HG03095 (cell line): ENCODE measurements around the gene DHX8.
"Not testable (repeated sequence)": the region's sequence is repeated elsewhere in the genome, so short reads cannot be mapped to it uniquely, and the experiment has no call there.

Experiments used
- ATAC-seq: cut with Tn5 transposase; IDR thresholded peaks from one replicate; pipeline ENCODE4 v1.9.1; 2021; ENCODE audit warnings: moderate library complexity; ENCODE audit not compliant: unreplicated experiment

Gene DHX8

DNA sequence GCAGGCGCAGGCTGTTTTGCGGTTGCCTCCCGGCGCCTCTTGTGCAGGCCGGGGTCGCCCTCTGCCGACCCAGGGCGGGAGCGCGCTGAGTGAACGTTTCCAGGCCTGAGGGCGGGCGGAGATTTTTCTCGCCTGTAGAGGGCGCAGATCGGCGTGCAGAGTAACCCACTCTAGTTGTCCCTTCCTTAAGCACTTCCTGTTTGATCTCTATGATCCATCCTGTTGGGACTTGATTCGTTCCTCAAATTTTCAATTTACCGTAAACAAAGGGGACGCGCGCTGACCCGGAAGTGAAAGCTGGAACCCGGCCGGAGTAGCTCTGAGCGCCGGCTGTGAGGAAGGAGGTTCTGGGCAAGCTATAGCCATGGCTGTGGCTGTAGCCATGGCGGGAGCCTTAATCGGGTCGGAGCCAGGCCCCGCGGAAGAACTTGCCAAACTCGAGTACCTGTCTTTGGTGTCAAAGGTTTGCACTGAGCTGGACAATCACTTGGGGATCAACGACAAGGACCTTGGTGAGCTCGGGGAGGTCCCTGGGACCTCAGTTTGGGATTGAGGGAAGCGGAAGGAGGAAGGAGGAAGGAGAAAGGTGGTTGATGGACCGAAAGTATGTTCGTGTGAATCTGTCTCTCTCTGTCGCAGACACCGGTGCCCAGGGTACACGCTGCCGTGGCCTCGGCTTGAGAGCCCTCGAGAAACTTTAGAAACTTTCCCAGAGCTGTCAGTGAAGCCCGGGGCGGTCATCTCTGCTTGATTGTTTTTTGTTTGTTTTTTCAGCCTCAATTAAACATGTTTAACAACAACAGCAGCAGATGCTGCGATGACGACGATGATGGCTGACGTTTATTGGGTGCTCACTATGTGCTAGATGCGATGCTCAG, at the start of gene DHX8:
Gene DHX8, plus strand, starts transcription at position 302 of the 878 bp plus-strand sequence. Its CDS starts 63 bp downstream, at position 365.
- ATAC-seq: peak; percentile 83

DNA sequence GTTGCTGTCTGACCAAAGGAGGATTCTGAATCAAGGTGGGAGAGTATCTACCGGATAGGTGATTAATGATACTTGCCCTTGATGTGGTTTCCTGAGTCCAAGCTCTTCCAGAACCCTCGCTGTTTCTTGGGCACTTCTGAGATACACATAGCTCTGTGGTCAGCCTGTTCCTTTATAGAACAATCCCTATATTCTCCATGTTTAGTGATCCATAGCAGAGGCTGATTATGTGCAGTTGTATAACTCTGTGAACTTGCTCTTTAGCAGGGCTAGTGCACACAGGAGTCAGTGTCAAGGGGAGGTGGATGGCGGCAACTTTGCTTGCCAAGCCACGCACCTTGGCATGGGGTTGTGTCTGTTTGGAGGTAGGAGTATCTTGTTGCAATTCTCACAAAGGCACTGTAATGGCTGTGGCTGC, 48.9 kb upstream of the DHX8 start:
- no peak for ATAC-seq

DNA sequence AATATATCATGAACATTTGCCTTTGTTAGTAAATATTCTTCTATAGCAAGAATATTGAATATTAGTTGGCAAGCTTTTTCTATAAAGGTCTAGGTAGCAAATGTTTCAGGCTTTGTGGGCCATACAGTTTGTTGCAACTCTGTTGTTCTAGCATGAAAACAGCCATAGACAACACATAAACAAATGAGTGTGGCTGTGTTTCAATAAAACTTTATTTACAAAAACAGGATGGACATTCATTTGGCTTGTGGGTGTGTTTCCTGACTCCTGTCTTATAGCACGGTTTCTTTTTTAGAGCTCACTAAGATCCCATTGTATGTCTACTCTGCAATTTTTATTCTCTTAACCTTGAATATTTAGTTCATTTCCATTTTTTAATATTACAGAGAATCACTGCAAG, 46.0 kb upstream of the DHX8 start:
- no peak for ATAC-seq

DNA sequence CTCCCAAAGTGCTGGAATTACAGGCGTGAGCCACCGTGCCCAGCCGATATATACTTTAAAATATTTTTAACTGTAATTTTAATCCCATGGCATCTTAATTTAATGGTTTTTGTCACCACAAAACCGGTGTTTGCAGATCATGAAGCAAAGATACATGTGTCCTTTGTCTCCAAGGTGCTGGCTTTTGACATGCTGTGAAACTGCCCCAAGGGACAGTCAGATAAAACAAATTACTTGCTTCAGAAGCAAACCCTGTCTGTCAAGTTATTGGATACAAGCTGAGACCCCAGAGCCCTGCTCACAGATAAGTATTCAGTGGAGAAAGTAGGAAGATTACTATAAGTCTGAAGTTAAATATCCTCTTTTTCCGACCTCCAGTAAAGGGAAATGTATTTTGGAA, 45.1 kb upstream of the DHX8 start:
- no peak for ATAC-seq

DNA sequence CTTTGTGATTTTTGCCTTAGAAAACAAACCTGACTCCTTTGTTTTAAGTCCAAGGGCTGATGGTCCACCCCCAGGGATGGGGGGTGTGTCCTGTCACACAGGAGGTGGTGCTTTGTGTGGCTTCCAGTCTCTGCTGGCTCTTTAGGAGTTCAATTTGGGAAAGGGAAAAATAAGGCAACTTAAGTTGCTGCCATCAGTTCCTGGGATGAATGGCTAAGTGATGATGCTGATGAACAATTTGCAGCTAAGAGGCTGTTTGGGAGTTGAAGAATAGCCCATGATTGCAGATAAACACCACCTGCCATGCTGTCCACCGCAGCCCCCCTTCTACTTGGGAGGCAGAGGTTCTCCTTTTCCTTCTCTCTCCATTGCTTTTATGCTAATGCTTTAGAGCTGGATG, 44.7 kb upstream of the DHX8 start:
- no peak for ATAC-seq

DNA sequence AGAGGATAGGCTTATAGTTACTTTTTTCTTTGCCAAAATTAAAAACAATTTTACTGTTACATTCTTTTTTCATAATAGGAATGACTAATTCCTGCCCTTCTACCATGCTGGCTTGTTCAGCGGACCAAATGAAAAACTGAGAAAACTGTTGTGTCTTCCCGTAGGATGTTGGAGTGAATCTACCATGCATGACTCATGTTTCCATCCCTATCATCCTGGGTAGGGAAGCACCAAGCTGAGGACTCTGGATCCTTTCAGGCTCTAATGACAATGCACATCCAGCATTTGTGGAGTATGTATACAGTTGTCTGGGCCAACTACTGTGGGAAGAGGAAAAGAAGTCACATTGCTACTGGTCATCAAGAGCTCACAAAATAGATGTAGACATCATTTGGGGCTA, 41.1 kb upstream of the DHX8 start:
- ATAC-seq: no peak

DNA sequence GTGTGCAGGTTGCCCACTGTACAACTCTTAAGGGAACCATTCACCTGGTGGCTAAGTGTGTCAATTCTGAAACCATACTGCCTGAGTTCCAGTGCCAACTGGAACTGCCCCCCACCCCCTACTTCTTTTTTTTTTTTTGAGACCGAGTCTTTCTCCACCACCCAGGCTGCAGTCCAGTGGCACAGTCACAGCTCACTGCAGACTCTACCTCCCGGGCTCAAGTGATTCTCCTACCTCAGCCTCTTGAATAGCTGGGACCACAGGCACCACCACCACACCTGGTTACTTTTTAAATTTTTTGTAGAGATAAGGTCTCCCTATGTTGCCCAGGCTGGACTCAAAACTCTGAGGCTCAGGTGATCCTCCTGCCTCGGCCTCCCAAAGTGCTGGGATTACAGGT, 40.4 kb upstream of the DHX8 start:
- ATAC-seq: no peak

DNA sequence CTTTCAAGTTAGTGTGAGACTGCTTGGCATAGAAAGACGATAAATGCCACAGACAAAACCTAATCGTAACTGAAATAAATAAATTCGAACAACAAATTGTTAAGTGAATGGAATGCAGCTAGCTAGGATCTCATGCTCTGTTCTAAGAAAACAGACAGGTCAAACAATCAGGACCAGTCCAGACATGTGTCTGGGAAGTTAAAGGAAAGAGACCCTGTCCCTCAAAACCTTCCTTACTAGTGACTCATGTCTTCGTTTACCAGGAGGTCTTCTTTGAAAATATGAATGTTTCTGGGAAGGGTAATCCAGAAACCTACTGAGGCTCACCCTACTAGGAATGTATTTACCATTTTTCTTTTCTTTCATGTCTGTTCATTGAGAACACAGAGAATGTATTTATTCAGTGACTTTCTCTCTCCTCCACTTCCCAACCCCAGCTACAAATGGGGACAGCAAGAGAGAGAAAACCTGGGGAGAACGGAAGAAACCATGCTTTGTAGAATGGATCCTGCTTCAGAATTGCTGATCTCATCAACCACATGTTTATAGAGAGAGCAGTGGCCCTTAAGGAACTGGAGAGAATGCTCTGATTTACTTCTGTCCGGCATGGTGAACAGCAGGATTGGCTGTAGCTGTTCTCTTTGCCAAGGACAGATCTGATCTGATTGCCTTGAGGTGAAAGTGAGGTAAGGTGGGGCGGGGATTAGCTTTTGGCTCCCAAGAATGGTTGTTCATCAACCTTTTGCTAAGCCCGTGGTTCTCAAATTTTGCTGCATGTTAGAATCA, 39.4 kb upstream of the DHX8 start:
- ATAC-seq: no peak

DNA sequence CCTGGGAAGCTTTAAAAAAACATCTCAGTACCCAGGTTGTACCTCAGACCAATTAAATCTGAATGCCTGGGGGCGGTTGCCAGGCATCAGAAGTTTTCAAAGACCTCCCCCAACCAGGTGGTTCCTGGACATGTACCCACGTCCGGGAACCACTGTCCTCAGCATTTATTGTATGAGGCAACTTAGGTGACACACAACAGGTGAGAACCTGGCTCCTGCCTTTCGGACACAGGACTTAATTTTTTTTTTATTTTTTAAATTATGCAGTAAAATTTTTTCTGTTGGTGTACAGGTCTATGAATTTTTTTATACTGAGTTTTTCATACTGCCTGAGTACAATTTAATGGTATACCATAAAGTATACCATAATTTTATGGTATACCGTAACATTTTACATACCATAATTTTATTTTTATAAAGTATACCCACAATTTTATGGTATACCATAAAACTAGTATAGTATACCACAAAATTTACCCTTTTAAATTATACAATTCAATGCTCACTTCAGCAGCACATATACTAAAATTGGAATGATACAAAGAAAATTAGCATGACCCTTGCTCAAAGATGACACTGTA, 38.7 kb upstream of the DHX8 start:
- ATAC-seq: no peak

DNA sequence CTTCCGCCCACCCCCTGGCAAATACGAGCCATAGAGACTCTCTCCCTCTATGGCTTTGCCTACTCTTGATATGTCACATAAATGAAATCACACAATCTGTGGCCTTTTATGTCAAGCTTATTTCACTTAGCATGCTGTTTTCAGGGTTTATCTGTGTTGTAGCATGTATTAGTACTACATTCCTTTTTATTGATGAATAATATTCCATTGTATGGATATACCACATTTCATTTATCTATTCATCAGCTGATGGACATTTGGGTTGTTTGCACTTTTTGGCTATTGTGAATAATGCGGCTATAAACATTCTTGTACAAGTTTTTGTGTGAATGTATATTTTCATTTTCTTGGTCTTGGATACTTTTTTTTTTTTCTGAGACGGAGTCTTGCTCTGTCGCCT, 37.0 kb upstream of the DHX8 start:
- ATAC-seq: no peak

DNA sequence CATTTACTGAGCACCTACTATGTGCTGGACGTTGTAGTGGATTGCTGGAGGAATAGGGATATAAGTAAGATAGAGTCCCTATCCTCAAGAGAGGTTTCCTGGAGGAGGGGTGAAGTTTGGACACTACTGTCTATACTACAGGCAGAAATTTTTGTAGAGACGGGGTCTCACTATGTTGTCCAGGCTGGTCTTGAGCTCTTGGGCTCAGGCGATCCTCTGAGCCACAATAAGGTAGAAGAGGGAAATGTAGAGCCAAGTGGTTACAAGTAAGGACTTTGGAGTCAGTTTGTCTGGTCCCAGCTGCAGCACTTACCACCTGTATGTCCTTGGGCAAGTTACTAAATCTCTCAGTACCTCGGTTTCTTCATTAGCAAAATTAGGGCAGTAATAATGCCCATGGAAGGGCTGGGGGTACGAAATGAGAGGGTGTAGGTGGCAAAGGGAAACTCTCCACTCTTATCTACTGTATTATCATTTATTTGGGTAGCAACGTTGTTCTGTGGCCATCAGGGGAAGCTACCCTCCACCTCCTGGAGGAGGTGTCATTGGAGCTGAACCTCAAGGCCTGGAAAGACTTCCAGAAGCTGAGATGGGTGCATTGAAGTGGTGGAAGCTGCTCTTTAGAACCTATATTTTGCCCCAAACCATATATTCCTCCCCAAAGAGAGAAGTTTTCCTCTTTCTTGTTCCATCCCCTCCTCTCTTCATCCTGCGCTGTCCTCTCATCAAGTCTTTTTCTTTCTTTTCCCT, 34.9 kb upstream of the DHX8 start:
- no peak for ATAC-seq

DNA sequence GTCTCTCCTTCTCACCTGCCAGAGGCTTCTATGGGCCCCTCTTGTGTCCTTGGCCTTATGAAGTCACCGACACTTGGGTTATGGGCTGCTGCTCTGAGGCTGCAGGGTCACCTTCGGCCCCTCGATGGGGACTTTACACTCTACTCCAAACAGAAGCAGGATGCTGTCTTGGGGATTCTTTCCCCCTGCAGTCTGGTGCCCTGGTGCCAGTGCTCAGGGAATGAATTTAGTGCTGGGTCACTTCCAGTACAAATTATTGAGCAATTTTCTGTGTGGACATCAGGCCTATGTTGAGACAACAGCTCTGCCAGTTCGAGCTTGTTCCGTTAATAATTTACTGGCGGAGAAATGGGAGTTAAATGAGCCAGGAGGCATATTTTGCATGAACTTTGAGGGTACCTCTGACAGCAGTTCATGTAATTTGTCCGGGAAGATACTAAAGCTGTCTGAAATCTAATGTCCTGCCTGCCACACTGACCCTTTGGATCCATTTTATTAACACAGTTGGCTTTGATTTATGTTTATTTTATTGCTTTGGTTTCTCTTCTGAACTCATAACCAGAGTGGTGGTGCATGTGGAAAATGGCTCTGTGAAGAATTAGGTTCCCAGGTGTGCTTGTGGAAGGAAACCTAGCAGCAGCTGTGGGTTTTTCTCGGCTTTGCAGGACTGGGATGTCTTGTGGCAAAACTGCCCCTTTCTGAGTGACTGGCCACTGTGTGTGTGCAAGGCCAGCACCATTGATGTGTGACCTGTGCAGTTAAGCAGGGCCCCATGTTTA, 34.1 kb upstream of the DHX8 start:
- ATAC-seq: no peak

DNA sequence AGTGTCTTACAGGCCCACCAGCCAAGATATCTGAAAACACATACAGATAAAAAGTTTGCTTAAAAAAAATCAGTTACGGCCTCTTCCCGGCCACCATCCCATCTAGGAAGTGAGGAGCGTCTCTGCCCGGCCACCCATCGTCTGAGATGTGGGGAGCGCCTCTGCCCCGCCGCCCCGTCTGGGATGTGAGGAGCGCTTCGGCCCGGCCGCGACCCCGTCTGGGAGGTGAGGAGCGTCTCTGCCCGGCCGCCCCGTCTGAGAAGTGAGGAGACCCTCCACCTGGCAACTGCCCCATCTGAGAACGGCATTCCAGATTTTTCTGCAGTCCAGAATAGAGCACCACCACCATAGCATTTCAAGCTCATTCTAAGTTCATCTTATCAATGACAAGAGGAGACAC, 33.0 kb upstream of the DHX8 start:
- not testable (repeated sequence) for ATAC-seq

DNA sequence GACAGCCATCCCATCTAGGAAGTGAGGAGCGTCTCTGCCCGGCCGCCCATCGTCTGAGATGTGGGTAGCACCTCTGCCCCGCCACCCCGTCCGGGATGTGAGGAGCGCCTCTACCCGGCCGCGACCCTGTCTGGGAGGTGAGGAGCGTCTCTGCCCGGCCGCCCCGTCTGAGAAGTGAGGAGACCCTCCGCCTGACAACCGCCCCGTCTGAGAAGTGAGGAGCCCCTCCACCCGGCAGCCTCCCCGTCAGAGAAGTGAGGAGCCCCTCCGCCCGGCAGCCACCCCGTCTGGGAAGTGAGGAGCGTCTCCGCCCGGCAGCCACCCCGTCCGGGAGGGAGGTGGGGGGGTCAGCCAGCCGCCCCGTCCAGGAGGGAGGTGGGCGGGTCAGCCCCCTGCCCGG, 32.0 kb upstream of the DHX8 start:
- not testable (repeated sequence) for ATAC-seq

DNA sequence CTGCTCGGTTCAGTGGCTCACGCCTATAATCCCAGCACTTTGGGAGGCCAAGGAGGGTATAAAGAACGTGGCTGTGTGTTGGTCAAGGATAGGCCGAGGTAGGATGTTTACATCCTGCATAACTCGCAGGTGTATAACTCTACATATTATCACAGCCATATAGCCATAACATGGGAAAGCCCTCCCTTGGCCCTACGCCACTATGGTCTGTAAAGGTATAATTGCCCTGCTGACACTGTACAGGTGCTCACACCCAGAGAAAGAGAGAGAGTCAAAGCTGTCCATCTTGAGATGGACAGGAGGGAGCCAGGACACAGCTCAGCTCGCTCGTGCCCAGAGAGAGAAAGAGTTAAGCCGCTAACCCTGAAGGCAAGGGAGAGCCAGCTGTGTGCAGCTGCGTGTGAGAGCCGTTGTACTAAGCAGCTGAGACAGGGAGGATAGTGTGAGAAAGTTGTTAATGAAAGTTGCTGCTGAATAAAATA, 30.4 kb upstream of the DHX8 start:
- ATAC-seq: no peak

DNA sequence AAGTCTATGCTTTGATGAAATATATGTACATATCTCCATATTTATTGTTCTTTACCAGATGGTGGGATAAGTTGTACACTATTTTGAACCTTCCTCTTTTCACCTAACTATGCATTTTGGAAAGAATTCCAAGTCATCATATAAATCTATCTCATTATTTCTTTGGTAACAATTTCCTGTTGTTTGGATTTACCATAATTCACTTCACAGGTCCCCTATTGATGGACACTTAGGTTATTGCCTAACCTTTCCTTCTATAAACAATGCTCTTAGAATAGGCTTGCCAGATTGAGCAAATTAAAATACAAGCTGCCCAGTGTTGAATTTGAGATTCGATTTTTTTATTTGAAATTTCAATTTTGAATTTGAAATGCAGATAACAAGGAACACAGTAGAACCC, 28.9 kb upstream of the DHX8 start:
- ATAC-seq: no peak

DNA sequence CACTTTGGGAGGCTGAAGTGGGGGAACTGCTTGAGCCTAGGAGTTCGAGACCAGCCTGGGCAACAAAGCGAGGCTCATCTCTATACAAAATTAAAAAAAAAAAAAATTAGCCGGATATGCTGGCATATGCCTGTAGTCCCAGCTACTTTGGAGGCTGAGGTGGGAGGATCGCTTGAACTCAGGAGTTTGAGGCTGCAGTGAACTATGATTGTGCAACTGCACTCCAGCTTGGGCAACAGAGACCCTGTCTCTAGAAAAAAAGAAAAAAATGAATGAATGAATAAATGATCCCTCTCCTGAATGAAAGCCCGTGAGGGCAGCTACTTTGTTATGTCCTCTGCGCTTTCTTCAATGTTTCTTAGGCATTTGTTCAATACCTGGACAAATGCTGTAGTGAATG, 27.7 kb upstream of the DHX8 start:
- ATAC-seq: no peak

DNA sequence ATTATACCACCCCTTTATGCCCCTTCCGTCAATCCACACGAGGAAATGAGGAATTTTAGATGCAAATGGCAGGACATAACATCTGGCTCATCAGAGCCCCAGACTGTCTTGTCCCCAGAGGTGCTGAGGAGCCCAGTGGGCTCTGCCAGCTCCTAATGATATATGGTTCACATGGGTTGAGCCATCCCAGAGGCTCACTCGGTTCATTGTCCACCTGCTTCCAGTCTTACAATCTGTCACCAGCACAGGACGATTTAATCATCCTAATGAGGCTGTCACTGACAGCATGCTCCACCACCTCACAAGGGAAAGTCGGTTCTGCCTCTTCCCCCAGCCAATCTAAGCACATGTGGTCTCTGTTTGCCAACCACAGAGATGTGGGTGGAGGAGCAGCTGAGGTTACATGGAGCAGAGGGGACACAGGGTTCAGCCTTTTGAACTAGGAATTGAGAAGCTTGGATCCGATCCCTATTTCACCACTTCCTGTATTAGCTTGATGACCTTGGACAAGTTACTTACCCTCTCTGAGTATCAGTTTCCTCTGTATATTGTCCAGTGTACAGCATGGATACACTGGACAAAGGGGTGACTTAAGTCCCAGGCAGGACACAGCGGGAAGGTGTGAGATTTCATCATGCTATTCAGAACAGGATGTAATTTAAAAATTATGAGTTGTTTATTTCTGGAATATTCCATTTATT, 27.0 kb upstream of the DHX8 start:
- no peak for ATAC-seq

DNA sequence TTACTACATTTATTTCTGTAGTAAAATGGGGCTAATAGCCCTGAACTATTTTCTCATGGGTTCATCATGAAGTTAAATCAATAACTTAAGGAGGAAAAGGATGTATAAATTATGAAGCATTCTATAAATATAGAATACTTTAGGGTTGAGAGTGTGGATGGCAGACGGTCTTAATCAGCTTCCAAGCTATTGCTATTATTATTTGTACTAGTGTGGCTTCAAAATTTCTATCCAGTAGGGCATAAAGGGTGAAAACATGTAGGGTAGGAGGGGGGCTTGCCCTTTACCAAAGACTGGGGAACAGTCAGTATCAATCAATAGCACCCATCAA, 26.4 kb upstream of the DHX8 start:
- ATAC-seq: no peak

DNA sequence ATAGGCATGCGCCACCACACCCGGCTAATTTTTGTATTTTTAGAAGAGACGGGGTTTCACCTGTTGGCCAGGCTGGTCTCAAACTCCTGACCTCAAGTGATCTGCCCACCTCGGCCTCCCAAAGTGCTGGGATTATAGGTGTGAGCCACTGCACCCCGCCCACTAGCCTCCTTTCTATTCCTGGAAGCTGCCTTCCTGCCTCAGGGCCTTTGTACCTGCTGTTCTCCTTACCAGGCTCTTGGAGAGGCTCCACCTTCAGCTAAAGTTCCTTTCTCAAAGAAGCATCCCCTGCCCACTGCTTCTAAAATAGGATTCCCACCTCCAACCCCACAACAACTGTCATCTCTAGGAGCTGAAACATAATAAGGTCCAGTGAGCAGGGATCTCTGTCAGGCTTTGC, 23.9 kb upstream of the DHX8 start:
- not testable (repeated sequence) for ATAC-seq
